NCI-H2107 (cell line): ENCODE measurements around the gene JARID2.
"Not testable (repeated sequence)": the region's sequence is repeated elsewhere in the genome, so short reads cannot be mapped to it uniquely, and the experiment has no call there.

Source experiments
- DNase-seq: peaks from one replicate; lab custom pipeline; 2025; lab: John Stamatoyannopoulos, UW

Gene JARID2

GRCh38 chr6:15265787-15266186, 19.9 kb downstream of the JARID2 start:
- no peak for DNase-seq

DNA sequence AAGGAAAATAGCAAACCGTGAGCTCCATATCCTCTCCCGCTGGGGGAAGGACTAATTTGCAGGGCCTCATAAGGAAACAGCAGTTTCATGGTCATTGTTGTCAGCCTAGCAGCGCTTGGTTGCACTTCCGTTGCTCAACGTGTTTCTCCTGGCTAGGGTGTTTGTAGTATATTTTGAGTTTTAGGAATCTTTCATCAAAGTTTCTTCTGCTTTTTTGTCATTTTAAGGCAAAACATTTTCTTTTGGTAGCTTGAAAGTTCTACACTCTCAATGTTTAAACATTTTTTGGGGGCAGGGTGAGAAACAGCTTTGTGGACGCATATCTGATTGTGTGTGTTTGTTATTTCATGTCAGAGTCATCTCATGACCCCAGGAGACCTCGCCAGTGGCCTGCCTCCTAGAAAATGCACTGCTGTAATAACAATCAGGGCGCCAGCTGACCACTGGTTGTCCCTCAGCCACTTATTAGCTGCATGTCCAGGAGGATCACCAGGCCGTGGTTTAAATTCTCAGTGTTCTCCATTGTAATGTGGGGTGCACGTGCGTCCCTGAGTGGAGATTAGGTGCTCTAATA, 20.6 kb downstream of the JARID2 start:
- DNase-seq, result no peak

DNA sequence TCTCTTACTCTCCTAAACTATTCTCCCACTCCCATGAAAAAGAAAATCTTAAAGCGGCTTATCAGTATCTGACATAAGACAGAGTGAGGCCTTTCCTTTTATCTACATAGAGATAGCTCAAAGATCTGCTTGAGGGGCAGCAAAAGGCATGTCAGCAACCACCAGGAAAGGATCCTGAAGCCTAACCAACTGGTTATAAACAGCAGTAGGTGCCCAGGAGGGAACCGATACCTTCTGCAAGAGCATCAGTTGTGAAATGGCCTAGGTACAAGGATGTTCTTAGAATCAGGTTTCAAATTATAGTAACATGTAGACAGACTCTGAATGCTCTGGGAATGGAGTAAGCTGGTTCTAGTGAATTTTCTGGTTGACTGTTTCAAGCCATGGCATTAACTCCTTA, 21.4 kb downstream of the JARID2 start:
- no peak for DNase-seq

DNA sequence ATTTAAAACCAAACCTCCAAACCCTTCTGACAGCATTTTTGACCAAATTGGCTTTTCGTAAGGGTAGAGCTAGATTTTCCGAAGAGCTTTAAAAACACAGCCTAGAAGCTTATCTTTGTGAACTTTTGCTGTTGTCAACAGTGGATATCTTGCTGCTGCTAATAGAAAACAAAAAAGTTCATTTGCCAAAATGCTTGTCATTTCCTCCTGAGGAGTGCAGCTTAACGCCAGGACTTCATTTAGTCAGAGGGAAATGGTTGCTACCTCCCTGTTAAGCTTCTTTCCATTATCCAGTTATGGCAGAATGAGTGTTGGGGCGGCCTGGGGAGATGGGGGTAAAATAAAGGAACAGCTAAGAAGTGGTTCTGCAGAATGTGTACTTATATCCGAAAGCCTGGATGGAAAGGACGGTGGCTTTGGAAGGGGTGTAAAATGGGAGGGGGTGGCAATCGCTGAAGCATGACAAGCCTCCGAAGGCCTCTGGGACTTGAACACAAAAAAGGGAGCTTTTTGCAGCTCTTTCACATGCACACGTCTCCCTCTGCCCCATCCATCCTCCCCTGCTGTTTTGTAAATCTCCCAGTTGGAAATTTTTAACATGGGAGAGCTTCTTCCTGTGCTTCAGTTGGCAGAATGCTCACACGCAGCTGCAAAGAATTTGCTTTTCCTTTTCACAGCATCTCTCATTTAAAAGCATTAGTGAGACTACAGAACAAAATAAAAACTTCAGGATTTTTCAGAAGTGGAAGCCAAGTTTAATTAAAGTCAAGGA, 22.5 kb downstream of the JARID2 start:
- DNase-seq, result no peak

- no peak for DNase-seq
Observed at GRCh38 chr6:15269011-15269410, 23.1 kb downstream of the JARID2 start.

DNA sequence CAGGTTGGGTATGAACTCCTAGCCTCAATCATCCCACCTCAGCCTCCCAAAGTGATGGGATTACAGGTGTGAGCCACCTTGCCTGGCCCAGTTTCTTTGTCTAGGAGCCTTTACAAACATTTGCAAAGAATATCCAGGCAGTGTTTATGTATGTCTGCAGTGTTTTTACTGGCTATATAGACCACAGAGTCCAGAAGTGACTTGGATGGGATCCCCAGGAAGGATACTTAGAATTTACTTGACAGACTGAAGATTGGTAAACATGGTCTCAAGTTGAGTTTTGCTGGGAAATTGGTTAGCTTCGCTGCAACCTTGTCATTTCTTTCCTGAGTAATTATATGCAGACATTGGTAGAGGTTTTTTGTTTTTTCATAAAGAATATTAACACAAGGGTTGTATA, 23.8 kb downstream of the JARID2 start:
- no peak for DNase-seq

- DNase-seq, result no peak
Observed at GRCh38 chr6:15270402-15270801, 24.5 kb downstream of the JARID2 start.

DNA sequence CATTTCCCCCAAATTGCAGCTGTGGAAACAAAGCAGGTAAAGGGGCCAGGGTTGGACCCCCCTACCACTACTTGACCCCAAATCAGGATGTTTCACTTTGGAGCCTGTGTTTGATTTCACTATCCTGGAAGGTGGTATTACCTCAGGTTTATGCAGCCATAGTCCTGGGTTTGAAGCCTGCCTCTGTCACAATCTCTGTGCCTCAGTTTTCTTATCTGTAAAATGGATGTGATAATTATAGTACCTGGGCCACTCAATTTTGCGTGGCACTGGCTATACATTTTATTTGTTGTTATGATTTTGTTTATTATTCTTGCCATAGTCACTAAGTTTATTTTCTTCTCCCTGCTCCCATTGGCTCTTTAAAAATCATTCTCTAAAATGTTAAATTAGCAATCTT, 26.7 kb downstream of the JARID2 start:
- DNase-seq, result no peak

GRCh38 chr6:15274692-15275387, 29.0 kb downstream of the JARID2 start:
- no peak for DNase-seq

DNA sequence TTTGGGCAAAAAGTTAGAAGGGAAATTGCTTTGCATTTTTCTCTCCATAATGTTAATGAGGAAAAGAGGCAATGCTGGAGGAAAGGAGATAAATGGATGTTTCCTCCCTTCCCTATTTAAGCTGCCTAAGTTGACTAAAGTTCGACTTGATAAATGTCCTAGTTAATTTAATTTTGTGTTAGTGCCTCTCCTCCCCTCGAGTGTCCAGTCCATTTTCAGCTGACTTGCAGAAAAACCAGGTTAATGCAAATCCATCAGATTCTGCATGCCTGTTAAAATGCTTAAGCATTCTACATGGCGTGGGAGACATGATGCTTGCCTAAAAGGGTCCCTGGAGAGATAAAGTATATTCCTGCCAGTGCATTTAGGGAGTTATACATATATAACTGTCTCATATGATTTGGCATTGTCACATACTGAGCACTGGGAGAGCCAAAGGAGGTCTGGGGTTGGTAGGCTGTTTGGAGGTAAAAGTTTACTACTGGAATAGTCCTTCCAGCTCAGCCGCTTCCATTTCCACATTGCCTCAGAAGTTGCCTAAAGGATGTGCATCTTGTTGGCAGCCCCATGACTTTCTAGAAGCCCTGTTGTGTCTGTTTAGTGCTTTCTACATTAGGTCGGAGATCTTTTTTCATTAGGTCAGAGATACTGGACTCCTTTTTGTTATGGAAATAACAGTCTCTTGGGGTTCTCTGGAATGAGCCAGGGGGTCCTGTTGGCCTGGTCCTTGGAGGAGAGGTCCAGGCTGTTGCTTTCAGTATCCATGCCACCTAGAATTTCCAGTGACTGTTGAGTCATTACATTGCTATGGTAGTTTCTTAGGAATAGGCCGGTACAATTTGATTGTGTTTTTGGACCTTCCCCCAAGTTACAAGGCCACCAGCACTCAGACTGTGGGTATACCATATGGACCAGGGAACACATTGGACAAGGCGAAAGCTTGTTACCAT, 30.4 kb downstream of the JARID2 start:
- no peak for DNase-seq

DNA sequence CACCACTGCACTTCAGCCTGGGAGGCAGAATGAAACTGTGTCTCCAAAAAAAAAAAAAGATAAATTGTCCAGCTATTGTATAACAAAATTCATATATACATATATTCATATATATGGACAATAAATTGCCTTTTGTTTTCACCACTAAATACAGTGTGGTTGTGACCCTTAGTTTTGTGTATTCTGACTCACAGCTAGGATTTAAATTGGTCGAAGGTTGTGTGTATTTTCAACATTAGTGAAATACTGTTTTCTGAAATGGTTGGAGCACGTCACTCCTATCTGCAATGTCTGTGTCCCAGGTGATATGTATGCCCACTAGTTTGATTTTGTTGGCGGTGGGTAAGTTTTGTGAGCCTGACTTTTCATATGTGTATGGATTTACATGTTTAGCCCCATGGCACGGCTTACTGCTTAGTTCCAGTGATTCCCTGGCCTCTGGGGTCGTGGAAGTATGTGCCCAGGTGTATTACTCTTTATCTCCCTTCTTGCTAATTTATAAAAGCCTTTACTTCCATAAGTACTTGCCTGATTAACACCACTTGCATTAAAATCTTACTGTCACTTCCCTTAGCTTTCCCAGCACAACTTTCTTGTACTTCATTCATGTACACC, 33.3 kb downstream of the JARID2 start:
- DNase-seq, result no peak

- DNase-seq, result no peak
Observed at GRCh38 chr6:15280028-15280427, 34.2 kb downstream of the JARID2 start.

DNA sequence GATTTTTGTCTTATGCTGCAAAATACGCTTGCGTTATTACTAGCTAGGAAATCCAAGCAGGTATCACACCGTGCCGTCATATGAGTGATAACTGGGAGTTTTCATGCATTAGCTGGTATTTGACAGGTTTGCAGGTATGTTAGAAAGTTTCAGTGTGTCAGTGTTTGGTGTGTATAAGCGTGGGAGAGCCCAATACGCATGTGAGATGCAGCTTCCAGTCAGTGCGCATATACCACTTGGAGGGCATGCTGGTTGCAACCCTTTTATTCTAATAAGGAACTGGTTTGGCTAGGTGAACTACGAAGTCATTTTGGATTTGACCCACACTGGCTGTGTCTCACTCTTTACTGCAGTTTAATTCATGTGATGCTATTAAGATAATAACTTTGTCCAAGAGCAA, 35.1 kb downstream of the JARID2 start:
- DNase-seq, result no peak

- DNase-seq, result no peak
Observed at GRCh38 chr6:15282334-15282733, 36.5 kb downstream of the JARID2 start.

- no peak for DNase-seq
Observed at GRCh38 chr6:15283986-15284361, 38.1 kb downstream of the JARID2 start.

- no peak for DNase-seq
Observed at GRCh38 chr6:15284743-15285142, 38.9 kb downstream of the JARID2 start.

- DNase-seq, result no peak
Observed at GRCh38 chr6:15285682-15286294, 39.9 kb downstream of the JARID2 start.

GRCh38 chr6:15287670-15288375, 42.0 kb downstream of the JARID2 start:
- no peak for DNase-seq

- DNase-seq, result no peak
Observed at GRCh38 chr6:15288856-15289255, 43.0 kb downstream of the JARID2 start.

DNA sequence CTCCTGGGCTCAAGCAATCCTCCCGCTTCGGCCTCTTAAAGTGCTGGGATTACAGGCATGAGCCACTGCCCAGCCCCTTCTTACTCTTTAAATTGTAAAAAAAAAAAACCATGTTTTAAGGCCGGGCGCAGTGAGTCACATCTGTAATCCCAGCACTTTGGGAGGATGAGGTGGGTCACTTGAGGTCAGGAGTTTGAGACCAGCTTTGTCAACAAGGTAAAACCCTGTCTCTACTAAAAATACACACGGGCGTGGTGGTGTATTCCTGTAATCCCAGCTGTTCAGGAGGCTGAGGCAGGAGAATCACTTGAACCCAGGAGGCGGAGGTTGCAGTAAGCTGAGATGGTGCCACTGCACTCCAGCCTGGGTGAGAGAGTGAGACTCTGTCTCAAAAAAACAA, 43.6 kb downstream of the JARID2 start:
- DNase-seq, result not testable (repeated sequence)
